Psoas muscle (tissue), 8 donors: Measurements from ENCODE around the gene PTPN22. TPM values are rescaled to one million over a fixed set of nuclear protein-coding genes. Genes with fewer than 3 reads are reported as not detected.

Experiments
- ATAC-seq, 4 donors: fragments of 200-7000 bp; cut with Tn5 transposase; one replicate each; pipeline ENCODE4 v1.9.1; 2020; ENCODE audit warnings: moderate library complexity in 3 of 4, mild to moderate bottlenecking in 2 of 4
- DNase-seq, 2 donors: peaks; one replicate each; pipeline ENCODE4 v3.0.0-alpha.2; 2020
- H3K27ac ChIP-seq: fragments of 200-600 bp; one replicate; pipeline ENCODE4 v1.8.0; 2022
- H3K27me3 ChIP-seq, 3 donors: fragments of 200-600 bp in 1 of 3; one replicate each; pipeline versions ENCODE4 v1.6.1 to v1.8.0; 2013 to 2022; ENCODE audit warnings: low read length in 2 of 3, mild to moderate bottlenecking in 2 of 3, moderate library complexity in 1 of 3; ENCODE audit not compliant: insufficient read depth in 3 of 3
- H3K36me3 ChIP-seq, 2 donors: fragments of 200-600 bp in 1 of 2; one replicate each; pipeline versions ENCODE4 v1.6.1 to v1.8.0; 2013 to 2022; ENCODE audit warnings: low read depth in 1 of 2, mild to moderate bottlenecking in 1 of 2, moderate library complexity in 1 of 2; ENCODE audit not compliant: insufficient read depth in 1 of 2
- H3K4me1 ChIP-seq: fragments of 200-600 bp; one replicate; pipeline ENCODE4 v1.8.0; 2022
- H3K4me3 ChIP-seq: fragments of 200-600 bp; one replicate; pipeline ENCODE4 v1.8.0; 2022; ENCODE audit warnings: mild to moderate bottlenecking
- H3K9me3 ChIP-seq: fragments of 200-600 bp; one replicate; pipeline ENCODE4 v1.8.0; 2022
- CTCF ChIP-seq: fragments of 200-600 bp; IDR thresholded peaks from one replicate; pipeline ENCODE4 v1.8.0; 2022; ENCODE audit warnings: antibody characterized with exemption
- WGBS, 3 donors: extraction: QIAGEN DNeasy Blood & Tissue Kit; methylation state at CpG; one replicate each; pipeline versions ENCODE4 v1.1.6 to v1.1.7; 2013; 5-methylcytosine and 5-hydroxymethylcytosine counted together
- intact Hi-C, 2 donors: fragments of 100-400 bp; cut with DNase I; formaldehyde crosslinking; loops; one replicate each; pipeline versions ENCODE4 v1.11.0 to v1.14.2; 2022
- long read RNA-seq, 2 donors: library from polyadenylated mRNA; unstranded; transcript quantifications; one replicate each; pipeline ENCODE4 v2.0.0, GENCODE V29; 2021
- polyA plus RNA-seq, 3 donors: library from polyadenylated mRNA; stranded (reverse); fragments of 200-250 nt; gene quantifications; one replicate each; pipeline ENCODE4 v1.2.3, GENCODE V29; 2013
- total RNA-seq, 4 donors: library from RNA; stranded (reverse); fragmentation: NEBNext Ultra II Directional in 2 of 4; extraction: Animal tissue kit (Norgen Biotek cat#: 25700) in 2 of 4; gene quantifications; one replicate each; pipeline versions ENCODE4 v1.2.1 to v1.2.4, GENCODE V29; 2021 to 2023
- donor health status: healthy with polysubstance abuse.
- donor health status: DM: no; HTN: no; CAD: no; lungs with moderate emphysema.
- donor health status: Bipolar disorder and iron deficiency.
- donor health status: healthy.
- donor health status: DM: yes; HTN: yes; CAD: no.
- donor health status: DM: no; HTN: no; CAD: no.
- donor health status: DM: no; HTN: no; CAD: no.
- donor health status: DM: yes; HTN: yes; CAD: no.

Gene PTPN22
- under 1 TPM; 0.39 to 0.71 (median 0.56) TPM for total RNA-seq
- under 1 TPM; 0.10 to 0.15 (median 0.10) TPM for polyA plus RNA-seq
- long read RNA-seq, donor 1 = 0 reads
- long read RNA-seq, donor 2, partial matches to known transcripts = 0 of 1 reads
- long read RNA-seq, donor 2, other reads (novel, unspliced or antisense) = 0 of 1 reads

GRCh38 chr1:113871597-113872113, at the start of gene PTPN22:
Gene PTPN22 (minus strand): TSS chr1:113871712.
- Histone ChIP-seq H3K27me3 (no peaks in the 10 kb centered on the region), H3K36me3 (no peaks in the 10 kb centered on the region), H3K4me1 (no peaks in the 10 kb centered on the region), H3K27ac (peak within 1 kb of the TSS; percentile 30), H3K9me3 (no peaks in the 10 kb centered on the region), H3K4me3 (no peak within 1 kb of the TSS)
- intact Hi-C loops = no loop called here
- DNase-seq (peak in 1 of 2 donors; percentile 16), ATAC-seq (peak in 2 of 4 donors; percentile 42 to 53)
- 63 to 68% (median 65%) methylated on average over 4 of the region's 4 CpGs for WGBS, 3 donors
- no peak for TF ChIP-seq CTCF

DNA sequence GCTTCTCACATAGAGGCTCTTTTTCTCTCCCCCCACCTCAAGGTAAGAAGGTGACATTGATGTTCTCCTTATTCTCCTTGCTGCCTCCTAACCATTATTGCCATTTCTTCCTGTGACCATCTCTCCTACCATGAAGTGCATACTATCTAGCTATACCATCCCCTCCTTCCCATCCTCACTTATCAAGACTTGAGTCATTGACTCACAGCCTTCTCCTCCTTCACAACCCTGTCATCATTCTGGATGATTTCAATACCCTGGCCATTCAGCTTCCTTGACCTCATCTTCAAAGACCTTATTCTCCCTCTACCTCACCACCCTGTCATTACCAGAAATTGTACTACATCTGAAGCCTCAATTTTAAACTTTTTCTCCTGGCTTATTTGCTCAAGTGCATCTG, 46.7 kb upstream of the PTPN22 start:
- peaks cover 4% of the 10 kb centered on the region for H3K4me1 ChIP-seq
- DNase-seq = no peak
- intact Hi-C loops = no loop called here
- no peak overlapping the region for H3K4me3 ChIP-seq
- H3K36me3 ChIP-seq = no peaks in the 10 kb centered on the region
- H3K9me3 ChIP-seq = no peaks in the 10 kb centered on the region
- TF ChIP-seq CTCF = no peak
- H3K27ac ChIP-seq = no peak overlapping the region
- no peaks in the 10 kb centered on the region for H3K27me3 ChIP-seq
- ATAC-seq = no peak

DNA sequence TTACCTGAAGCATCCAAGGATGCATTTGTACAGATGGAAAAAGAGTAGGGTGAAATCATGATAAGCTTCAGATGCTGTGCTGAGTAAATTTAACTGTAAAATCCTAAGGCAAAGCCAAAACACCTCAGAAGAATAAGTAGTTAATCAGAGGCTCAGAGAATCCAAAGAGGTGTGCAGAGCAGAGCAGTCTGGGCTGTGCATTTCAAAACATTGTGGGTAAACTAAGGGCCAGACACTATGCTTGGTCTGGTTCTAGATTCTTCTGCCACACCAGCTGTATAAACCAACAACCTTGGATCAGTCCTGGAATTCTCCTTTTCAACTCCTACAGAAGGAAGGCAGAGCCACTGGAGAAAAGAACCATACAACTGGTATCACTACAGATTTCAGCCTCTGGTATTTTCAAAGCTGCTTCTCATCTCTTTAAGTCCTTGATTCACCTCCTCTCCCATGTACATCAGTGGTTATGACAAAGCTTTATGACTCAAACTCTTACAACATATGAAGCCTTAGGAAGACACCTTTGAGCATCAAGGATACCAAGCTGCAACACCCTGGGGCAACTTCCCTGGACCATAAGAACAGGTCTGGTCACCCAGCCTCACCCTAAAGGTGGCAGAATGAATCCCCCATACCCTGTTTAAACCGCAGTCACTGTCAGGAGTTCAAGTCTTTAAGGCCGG, 46.0 kb upstream of the PTPN22 start:
- Histone ChIP-seq H3K27ac (no peak overlapping the region), H3K27me3 (no peaks in the 10 kb centered on the region), H3K9me3 (no peaks in the 10 kb centered on the region), H3K4me1 (peaks cover 11% of the 10 kb centered on the region), H3K4me3 (no peak overlapping the region), H3K36me3 (no peaks in the 10 kb centered on the region)
- ATAC-seq (no peak), DNase-seq (no peak)
- 91 to 94% (median 91%) methylated on average over 2 of the region's 2 CpGs for WGBS, 3 donors
- no peak for TF ChIP-seq CTCF
- intact Hi-C loops = no loop called here

DNA sequence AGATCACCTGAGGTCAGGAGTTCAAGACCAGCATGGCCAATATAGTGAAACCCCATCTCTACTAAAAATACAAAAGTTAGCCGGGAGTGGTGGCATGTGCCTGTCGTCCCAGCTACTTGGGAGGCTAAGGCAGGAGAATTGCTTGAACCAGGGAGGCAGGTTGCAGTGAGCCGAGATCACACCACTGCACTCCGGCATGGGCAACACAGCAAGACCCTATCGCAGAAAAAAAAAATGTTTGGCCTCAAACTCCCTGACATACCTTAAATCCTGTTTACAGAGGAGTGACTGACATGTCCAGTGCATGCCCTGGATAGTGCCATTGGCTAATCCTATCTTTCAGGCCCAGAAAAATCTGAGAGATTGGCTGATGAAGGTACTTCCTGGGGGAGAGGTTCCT, 45.5 kb upstream of the PTPN22 start:
- whole genome bisulfite sequencing, 3 donors = 91 to 95% (median 92%) methylated on average over 5 of the region's 5 CpGs
- Histone ChIP-seq H3K4me1 (peaks cover 17% of the 10 kb centered on the region), H3K9me3 (no peaks in the 10 kb centered on the region), H3K27me3 (no peaks in the 10 kb centered on the region), H3K4me3 (no peak overlapping the region), H3K27ac (no peak overlapping the region), H3K36me3 (peaks cover 0 to 4% of the 10 kb centered on the region in 2 donors)
- no peak for ATAC-seq
- DNase-seq = no peak
- intact Hi-C loops = no loop called here
- no peak for TF ChIP-seq CTCF
